Trophoblast cell (in vitro differentiated cells and primary cell): ENCODE results near the gene IDH2.

Source experiments
- DNase-seq, 2 donors: peaks; one replicate each; pipeline ENCODE4 v3.0.0-alpha.2; 2016
- H2AFZ ChIP-seq: 2 replicates; pipeline ENCODE4 v1.6.1; 2013; ENCODE audit warnings: low read length, moderate library complexity, mild to moderate bottlenecking; ENCODE audit not compliant: insufficient read depth, poor library complexity
- H2AK5ac ChIP-seq: 2 replicates; pipeline ENCODE4 v1.6.1; 2013; ENCODE audit warnings: mild to moderate bottlenecking, low read length
- H2BK120ac ChIP-seq: 2 replicates; pipeline ENCODE4 v1.6.1; 2013; ENCODE audit warnings: low read length, mild to moderate bottlenecking, moderate library complexity; ENCODE audit not compliant: insufficient read depth, poor library complexity
- H2BK12ac ChIP-seq: 2 replicates; pipeline ENCODE4 v1.6.1; 2013; ENCODE audit warnings: mild to moderate bottlenecking, low read length, moderate library complexity
- H2BK5ac ChIP-seq: 2 replicates; pipeline ENCODE4 v1.6.1; 2013; ENCODE audit warnings: low read length, low read depth, moderate library complexity, mild to moderate bottlenecking; ENCODE audit not compliant: poor library complexity
- H3K14ac ChIP-seq: 2 replicates; pipeline ENCODE4 v1.6.1; 2013; ENCODE audit warnings: mild to moderate bottlenecking, low read length
- H3K18ac ChIP-seq: 2 replicates; pipeline ENCODE4 v1.6.1; 2013; ENCODE audit warnings: mild to moderate bottlenecking, low read length
- H3K23ac ChIP-seq: 2 replicates; pipeline ENCODE4 v1.6.1; 2013; ENCODE audit warnings: low read length
- H3K27ac ChIP-seq: 2 replicates; pipeline ENCODE4 v1.5.1; 2013; ENCODE audit warnings: low read depth, mild to moderate bottlenecking, inconsistent platforms, low read length, moderate library complexity
- H3K27me3 ChIP-seq: 2 replicates; pipeline ENCODE4 v1.6.1; 2013; ENCODE audit warnings: inconsistent platforms, mild to moderate bottlenecking, low read length, moderate library complexity; ENCODE audit not compliant: insufficient read depth
- H3K36me3 ChIP-seq, 2 experiments: 1 replicate in 1 of 2; 2 replicates in 1 of 2; pipeline ENCODE4 v1.6.1; 2013; ENCODE audit warnings: low read length in 2 of 2, mild to moderate bottlenecking in 2 of 2, moderate library complexity in 1 of 2; ENCODE audit not compliant: insufficient read depth in 2 of 2, control insufficient read depth in 1 of 2
- H3K4ac ChIP-seq: 2 replicates; pipeline ENCODE4 v1.6.1; 2013; ENCODE audit warnings: low read depth, mild to moderate bottlenecking, low read length, moderate library complexity
- H3K4me1 ChIP-seq, 2 experiments: 1 replicate in 1 of 2; 2 replicates in 1 of 2; pipeline ENCODE4 v1.6.1; 2013; ENCODE audit warnings: low read length in 2 of 2, mild to moderate bottlenecking in 2 of 2, moderate library complexity in 1 of 2; ENCODE audit not compliant: insufficient read depth in 2 of 2, control insufficient read depth in 1 of 2
- H3K4me2 ChIP-seq: 2 replicates; pipeline ENCODE4 v1.6.1; 2013; ENCODE audit warnings: inconsistent platforms, mild to moderate bottlenecking, low read length, moderate library complexity
- H3K4me3 ChIP-seq: 2 replicates; pipeline ENCODE4 v1.5.1; 2013; ENCODE audit warnings: mild to moderate bottlenecking, low read depth, low read length, inconsistent platforms
- H3K79me1 ChIP-seq: one replicate; pipeline ENCODE4 v1.6.1; 2013; ENCODE audit warnings: low read length
- H3K79me2 ChIP-seq: 2 replicates; pipeline ENCODE4 v1.6.1; 2013; ENCODE audit warnings: low read length, mild to moderate bottlenecking; ENCODE audit not compliant: control insufficient read depth, insufficient read depth, poor library complexity
- H3K9ac ChIP-seq: 2 replicates; pipeline ENCODE4 v1.6.1; 2013; ENCODE audit warnings: mild to moderate bottlenecking, low read length
- H3K9me3 ChIP-seq: 2 replicates; pipeline ENCODE4 v1.6.1; 2013; ENCODE audit warnings: low read depth, mild to moderate bottlenecking, control low read depth, inconsistent platforms, low read length; ENCODE audit not compliant: insufficient read depth
- H4K12ac ChIP-seq: 2 replicates; pipeline ENCODE4 v1.6.1; 2013; ENCODE audit warnings: low read depth, mild to moderate bottlenecking, low read length, moderate library complexity
- H4K8ac ChIP-seq: 2 replicates; pipeline ENCODE4 v1.6.1; 2013; ENCODE audit warnings: low read depth, mild to moderate bottlenecking, low read length, moderate library complexity
- H4K91ac ChIP-seq: one replicate; pipeline ENCODE4 v1.6.1; 2013; ENCODE audit warnings: low read depth, mild to moderate bottlenecking, low read length, moderate library complexity
- WGBS: extraction: QIAGEN DNeasy Blood & Tissue Kit; methylation state at CpG from one replicate; pipeline ENCODE4 v1.1.7; 2013; ENCODE audit warnings: missing lambda C conversion rate; ENCODE audit not compliant: insufficient read length, insufficient coverage; ENCODE audit errors: extremely low coverage; 5-methylcytosine and 5-hydroxymethylcytosine counted together

The IDH2 gene

DNA sequence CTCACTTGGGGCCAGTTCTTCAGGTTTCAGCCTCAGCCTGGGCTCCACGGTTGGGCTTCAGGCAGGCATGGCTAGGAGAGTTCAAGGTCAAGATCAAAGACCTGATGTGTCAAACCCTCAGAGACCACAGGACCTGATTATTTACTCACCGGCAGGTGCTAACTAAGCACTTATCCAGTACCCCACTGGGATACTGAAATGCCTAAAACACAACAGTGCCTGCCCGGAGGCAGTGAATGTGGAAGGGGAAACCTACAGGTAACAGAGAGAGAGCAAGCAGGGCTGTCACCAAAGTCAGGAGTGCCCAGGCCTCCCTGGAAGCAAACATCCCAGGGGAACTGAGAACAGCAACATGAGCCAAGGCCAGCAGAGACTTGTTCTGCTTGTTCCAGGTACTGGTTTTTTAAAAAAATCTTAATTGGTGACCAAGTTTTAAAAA is 6.7 kb downstream of the IDH2 start:
- Histone ChIP-seq H3K27me3 (no peaks in the 10 kb centered on the region), H2AFZ (no peak overlapping the region), H2BK120ac (no peak overlapping the region), H4K8ac (no peak overlapping the region), H4K12ac (no peak overlapping the region), H2BK5ac (no peak overlapping the region), H3K4me2 (no peak overlapping the region), H3K79me2 (no peaks in the 10 kb centered on the region), H3K79me1 (peaks cover 1% of the 10 kb centered on the region), H3K9me3 (no peaks in the 10 kb centered on the region), H2AK5ac (no peak overlapping the region), H3K9ac (no peak overlapping the region), H3K4me1 (peaks cover 14 to 22% of the 10 kb centered on the region in 2 experiments), H3K14ac (no peak overlapping the region), H3K36me3 (peaks cover 13 to 16% of the 10 kb centered on the region in 2 experiments), H3K23ac (no peak overlapping the region), H3K4me3 (no peak overlapping the region), H3K18ac (no peak overlapping the region), H2BK12ac (no peak overlapping the region), H3K27ac (no peak overlapping the region), H4K91ac (no peak overlapping the region), H3K4ac (no peak overlapping the region)
- no CpG with 5 or more reads among the region's 3 CpGs for WGBS
- DNase-seq: peak in 1 of 2 donors; percentile 28

DNA sequence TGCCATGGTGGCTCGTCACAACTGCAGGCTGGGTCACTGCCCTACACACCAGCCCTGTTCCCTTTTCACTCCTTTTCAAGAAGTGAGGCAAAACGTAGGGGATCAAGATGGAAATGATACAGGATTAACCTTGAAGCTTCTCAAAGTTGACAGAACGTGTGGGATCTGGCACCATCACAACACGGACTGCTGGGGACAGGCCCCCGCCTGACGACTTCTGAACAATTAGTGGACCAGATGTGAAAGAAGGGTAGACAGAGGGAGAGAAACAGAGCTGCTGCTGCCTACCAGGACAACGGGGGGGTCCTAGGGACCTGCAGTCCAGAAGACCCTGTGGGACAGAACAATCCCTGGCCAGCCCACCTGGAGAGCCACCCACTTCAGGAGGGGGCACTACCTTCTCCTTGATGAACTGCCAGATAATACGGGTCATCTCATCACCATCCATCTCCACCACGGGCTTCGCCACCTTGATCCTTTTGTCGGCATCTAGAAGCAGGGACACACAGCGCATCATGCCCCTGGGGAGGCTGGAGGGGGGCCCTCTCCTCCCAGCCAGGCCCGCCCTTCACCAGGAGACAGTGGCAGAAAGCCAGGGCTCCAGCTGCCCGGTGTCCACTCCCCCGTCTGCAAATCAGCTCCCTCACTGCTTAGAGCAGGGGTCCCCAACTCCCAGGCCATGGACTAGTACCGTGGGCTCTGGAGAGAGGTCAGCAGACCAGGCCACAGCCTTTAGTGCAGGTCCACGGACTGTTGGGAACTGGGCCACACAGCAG is 10.9 kb downstream of the IDH2 start:
- no peak overlapping the region for H4K12ac ChIP-seq

DNA sequence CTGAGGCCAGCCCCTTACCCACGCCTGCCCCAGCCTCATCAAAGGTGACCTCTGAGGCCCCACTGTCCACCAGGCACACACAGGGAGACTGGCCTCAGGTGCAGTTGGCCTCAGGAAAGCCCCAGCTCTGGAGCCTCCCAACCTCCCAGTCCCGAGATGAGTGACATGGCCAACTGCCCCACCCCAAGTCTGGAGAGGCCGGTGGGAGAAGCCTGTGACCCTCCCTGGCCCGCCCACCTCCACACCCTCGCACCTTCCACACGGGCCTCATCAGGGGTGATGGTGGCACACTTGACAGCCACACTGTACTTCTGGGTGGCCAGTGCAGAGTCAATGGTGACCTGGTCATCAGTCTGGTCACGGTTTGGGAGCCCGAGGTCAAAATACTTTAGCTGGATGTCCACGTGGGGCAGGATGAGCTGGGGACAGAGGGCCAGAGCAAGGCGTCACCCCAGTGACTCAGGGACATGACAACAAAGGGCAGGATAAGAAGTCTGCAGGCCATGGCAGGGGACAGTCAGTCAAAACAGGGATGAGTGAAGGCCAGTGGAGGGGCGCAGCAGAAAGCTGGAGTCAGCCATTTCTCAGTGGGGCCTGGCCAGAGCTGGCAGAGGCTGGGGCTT is 11.9 kb downstream of the IDH2 start:
- WGBS: no CpG with 5 or more reads among the region's 11 CpGs
- H2AFZ ChIP-seq: no peak overlapping the region

More for the DNA sequence above, 10.9 kb downstream of the IDH2 start:
- peaks cover 0 to 4% of the 10 kb centered on the region in 2 experiments for H3K4me1 ChIP-seq
- H3K4me2 ChIP-seq: no peak overlapping the region
- H3K9ac ChIP-seq: no peak overlapping the region
- no peaks in the 10 kb centered on the region for H3K79me1 ChIP-seq
- H3K4me3 ChIP-seq: no peak overlapping the region
- no peak overlapping the region for H2BK120ac ChIP-seq
- H2BK12ac ChIP-seq: no peak overlapping the region
- H3K36me3 ChIP-seq: peaks cover 48 to 49% of the 10 kb centered on the region in 2 experiments
- no peak for DNase-seq
- H3K23ac ChIP-seq: no peak overlapping the region
- H2AFZ ChIP-seq: no peak overlapping the region
- H3K14ac ChIP-seq: no peak overlapping the region
- H3K27me3 ChIP-seq: no peaks in the 10 kb centered on the region
- H3K9me3 ChIP-seq: peaks cover 3% of the 10 kb centered on the region
- no peak overlapping the region for H4K8ac ChIP-seq
- no peak overlapping the region for H2AK5ac ChIP-seq
- H3K27ac ChIP-seq: no peak overlapping the region
- H3K4ac ChIP-seq: no peak overlapping the region
- WGBS: no CpG with 5 or more reads among the region's 17 CpGs
- no peak overlapping the region for H3K18ac ChIP-seq
- no peaks in the 10 kb centered on the region for H3K79me2 ChIP-seq
- no peak overlapping the region for H4K91ac ChIP-seq
- H2BK5ac ChIP-seq: no peak overlapping the region

DNA sequence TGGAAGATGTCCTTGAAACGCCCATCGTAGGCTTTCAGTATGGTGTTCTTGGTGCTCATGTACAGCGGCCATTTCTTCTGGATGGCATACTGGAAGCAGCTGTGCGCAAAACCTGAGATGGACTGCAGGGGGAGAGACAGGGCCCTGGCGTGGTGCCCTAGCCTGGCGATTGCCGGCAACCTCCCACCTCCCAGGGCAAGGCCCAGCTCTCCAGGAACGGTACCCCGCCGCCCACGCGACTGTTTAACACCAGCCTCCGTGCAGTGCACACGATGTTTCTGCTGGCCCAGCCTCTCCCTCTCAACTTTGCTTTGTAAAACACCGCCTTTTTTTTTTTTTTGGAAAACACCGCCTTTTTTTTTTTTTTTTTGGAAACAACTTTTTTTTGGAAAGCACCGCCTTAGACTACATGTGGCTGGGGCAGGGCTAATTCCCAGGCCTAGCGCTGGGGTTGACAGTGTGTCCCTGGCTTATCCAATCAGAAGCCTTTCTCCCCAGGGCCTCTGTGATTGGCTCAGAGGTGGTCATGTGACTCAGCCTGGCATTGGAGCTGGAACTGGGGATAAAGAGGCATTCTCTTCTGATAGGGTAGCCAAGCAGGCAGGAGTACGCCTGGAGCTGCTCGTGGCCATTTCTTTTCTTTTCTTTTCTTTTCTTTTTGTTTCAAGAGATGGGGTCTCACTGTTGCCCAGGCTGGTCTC is 14.7 kb downstream of the IDH2 start:
- Histone ChIP-seq H3K14ac (no peak overlapping the region), H2BK5ac (no peak overlapping the region), H3K36me3 (peaks cover 70 to 73% of the 10 kb centered on the region in 2 experiments), H3K9ac (no peak overlapping the region), H3K27me3 (no peaks in the 10 kb centered on the region), H2BK12ac (no peak overlapping the region), H3K79me2 (no peaks in the 10 kb centered on the region), H3K4me2 (no peak overlapping the region), H2AFZ (no peak overlapping the region), H4K12ac (no peak overlapping the region), H3K23ac (no peak overlapping the region), H3K18ac (no peak overlapping the region), H3K27ac (no peak overlapping the region), H2AK5ac (no peak overlapping the region), H3K79me1 (no peaks in the 10 kb centered on the region), H3K4ac (no peak overlapping the region), H3K4me1 (no peaks in the 10 kb centered on the region), H3K9me3 (peaks cover 3% of the 10 kb centered on the region), H4K8ac (no peak overlapping the region), H2BK120ac (no peak overlapping the region), H4K91ac (no peak overlapping the region), H3K4me3 (no peak overlapping the region)
- no CpG with 5 or more reads among the region's 20 CpGs for WGBS
- DNase-seq: no peak

More for the DNA sequence above, 11.9 kb downstream of the IDH2 start:
- no peaks in the 10 kb centered on the region for H3K79me1 ChIP-seq
- H2BK5ac ChIP-seq: no peak overlapping the region
- no peaks in the 10 kb centered on the region for H3K27me3 ChIP-seq
- H3K23ac ChIP-seq: no peak overlapping the region
- no peak overlapping the region for H2AK5ac ChIP-seq
- H3K79me2 ChIP-seq: no peaks in the 10 kb centered on the region
- H4K91ac ChIP-seq: no peak overlapping the region
- H3K36me3 ChIP-seq: peaks cover 51 to 53% of the 10 kb centered on the region in 2 experiments
- H4K8ac ChIP-seq: no peak overlapping the region
- no peak overlapping the region for H3K27ac ChIP-seq
- no peak overlapping the region for H3K9ac ChIP-seq
- no peak overlapping the region for H2BK12ac ChIP-seq
- DNase-seq: no peak
- H3K14ac ChIP-seq: no peak overlapping the region
- no peak overlapping the region for H3K4me2 ChIP-seq
- H3K9me3 ChIP-seq: peaks cover 3% of the 10 kb centered on the region
- H3K4ac ChIP-seq: no peak overlapping the region
- no peak overlapping the region for H4K12ac ChIP-seq
- no peak overlapping the region for H2BK120ac ChIP-seq
- no peak overlapping the region for H3K18ac ChIP-seq
- H3K4me1 ChIP-seq: no peaks in the 10 kb centered on the region
- H3K4me3 ChIP-seq: no peak overlapping the region
